ENCODE data around the gene IMMP2L.

DNA sequence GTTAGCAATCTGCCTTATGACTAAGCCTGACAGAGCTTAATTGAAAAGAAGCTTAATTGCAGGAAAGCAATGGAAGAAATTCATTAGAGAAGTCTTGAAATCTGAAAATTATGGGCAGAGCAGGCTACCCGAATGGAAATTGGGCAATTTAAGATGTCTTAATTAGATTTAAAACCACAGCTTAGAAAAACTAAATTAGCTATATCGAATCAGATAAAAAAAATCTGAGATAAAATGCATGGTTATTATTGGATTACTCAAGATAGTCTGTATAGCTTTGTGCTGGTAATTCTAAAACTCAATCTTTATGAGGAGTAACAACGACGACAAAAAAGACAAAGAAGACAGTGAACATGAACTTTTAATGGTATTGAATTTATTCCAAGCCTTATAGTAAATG, 719.5 kb downstream of the IMMP2L start:
- TF ChIP-seq CTCF (IDR thresholded peaks at IDR 0.05) = no peak
- TF ChIP-seq, protein P1, sequence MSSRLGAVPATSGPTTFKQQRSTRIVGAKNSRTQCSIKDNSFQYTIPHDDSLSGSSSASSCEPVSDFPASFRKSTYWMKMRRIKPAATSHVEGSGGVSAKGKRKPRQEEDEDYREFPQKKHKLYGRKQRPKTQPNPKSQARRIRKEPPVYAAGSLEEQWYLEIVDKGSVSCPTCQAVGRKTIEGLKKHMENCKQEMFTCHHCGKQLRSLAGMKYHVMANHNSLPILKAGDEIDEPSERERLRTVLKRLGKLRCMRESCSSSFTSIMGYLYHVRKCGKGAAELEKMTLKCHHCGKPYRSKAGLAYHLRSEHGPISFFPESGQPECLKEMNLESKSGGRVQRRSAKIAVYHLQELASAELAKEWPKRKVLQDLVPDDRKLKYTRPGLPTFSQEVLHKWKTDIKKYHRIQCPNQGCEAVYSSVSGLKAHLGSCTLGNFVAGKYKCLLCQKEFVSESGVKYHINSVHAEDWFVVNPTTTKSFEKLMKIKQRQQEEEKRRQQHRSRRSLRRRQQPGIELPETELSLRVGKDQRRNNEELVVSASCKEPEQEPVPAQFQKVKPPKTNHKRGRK (CRISPR knock-in tag; IDR thresholded peaks at IDR 0.05; ENCODE audit: borderline replicate concordance) = no peak
- TF ChIP-seq ELF4 (CRISPR knock-in tag; IDR thresholded peaks at IDR 0.05; ENCODE audit: low read depth) = no peak
- no peak for TF ChIP-seq NFYB (CRISPR knock-in tag; conservative IDR thresholded peaks at IDR 0.05; ENCODE audit: low read depth)
- TF ChIP-seq JUN (CRISPR knock-in tag; IDR thresholded peaks at IDR 0.05) = no peak
- TF ChIP-seq ATF3 (CRISPR knock-in tag; conservative IDR thresholded peaks at IDR 0.05) = no peak
- TF ChIP-seq SP1 (CRISPR knock-in tag; conservative IDR thresholded peaks at IDR 0.05) = no peak
- no peak for TF ChIP-seq ZNF138 (CRISPR knock-in tag; conservative IDR thresholded peaks at IDR 0.05)

Data from WTC11 (cell line).